DND-41 (cell line): ENCODE results near the gene NR6A1.

Experiments
- CTCF ChIP-seq: IDR thresholded peaks from 2 replicates; pipeline ENCODE4 v1.5.1; 2012; ENCODE audit warnings: borderline replicate concordance, low read length, moderate library complexity, mild to moderate bottlenecking; ENCODE audit not compliant: poor library complexity, severe bottlenecking; ENCODE audit errors: extremely low read depth
- EZH2 ChIP-seq: IDR thresholded peaks from 3 replicates; pipeline ENCODE4 v1.6.1; 2012; ENCODE audit warnings: borderline replicate concordance, low read depth, mild to moderate bottlenecking, moderate library complexity, low read length, inconsistent platforms; ENCODE audit not compliant: severe bottlenecking

GRCh38 chr9:124535846-124536245 lies 235.3 kb downstream of the NR6A1 start:
- TF ChIP-seq CTCF, result no peak
- TF ChIP-seq EZH2, result no peak
